ENCODE measurements around the gene TCAIM.

TCAIM gene

GRCh38 chr3:44338010-44338827 lies at the start of gene TCAIM:
Gene TCAIM (plus strand): TSS chr3:44338766. CDS start chr3:44354783, 16,017 bp downstream.
- peak; percentile 97 for FAIRE-seq

GRCh38 chr3:44289882-44290462 lies 48.6 kb upstream of the TCAIM start:
- no peak for FAIRE-seq

More at GRCh38 chr3:44338010-44338827, at the start of gene TCAIM:
- peak; percentile 99 for DNase-seq (ENCODE audit: extremely low spot score, insufficient read length, low read depth)

GRCh38 chr3:44292276-44292675 lies 46.3 kb upstream of the TCAIM start:
- FAIRE-seq (no peak), DNase-seq (ENCODE audit: extremely low spot score, insufficient read length, low read depth) (no peak)

More at GRCh38 chr3:44289882-44290462, 48.6 kb upstream of the TCAIM start:
- no peak for DNase-seq (ENCODE audit: extremely low spot score, insufficient read length, low read depth)

- FAIRE-seq (no peak), DNase-seq (ENCODE audit: extremely low spot score, insufficient read length, low read depth) (no peak)
These were observed 45.6 kb upstream of the TCAIM start for GRCh38 chr3:44292947-44293346.

- no peak for FAIRE-seq
- no peak for DNase-seq (ENCODE audit: extremely low spot score, insufficient read length, low read depth)
These were observed 41.3 kb upstream of the TCAIM start for GRCh38 chr3:44297255-44297654.

- FAIRE-seq (no peak), DNase-seq (ENCODE audit: extremely low spot score, insufficient read length, low read depth) (no peak)
These were observed 36.8 kb upstream of the TCAIM start for GRCh38 chr3:44301746-44302145.

- no peak for FAIRE-seq
These were observed 29.1 kb upstream of the TCAIM start for GRCh38 chr3:44309500-44309899.

GRCh38 chr3:44318891-44319311 lies 19.7 kb upstream of the TCAIM start:
- DNase-seq (ENCODE audit: extremely low spot score, insufficient read length, low read depth) (no peak), FAIRE-seq (no peak)

More at GRCh38 chr3:44309500-44309899, 29.1 kb upstream of the TCAIM start:
- no peak for DNase-seq (ENCODE audit: extremely low spot score, insufficient read length, low read depth)

GRCh38 chr3:44321335-44321734 lies 17.2 kb upstream of the TCAIM start:
- DNase-seq (ENCODE audit: extremely low spot score, insufficient read length, low read depth) (no peak), FAIRE-seq (no peak)

- peak; percentile 78 for FAIRE-seq
- DNase-seq (ENCODE audit: extremely low spot score, insufficient read length, low read depth): no peak
These were observed 15.1 kb upstream of the TCAIM start for GRCh38 chr3:44323341-44323955.

- DNase-seq (ENCODE audit: extremely low spot score, insufficient read length, low read depth): no peak
- no peak for FAIRE-seq
These were observed 14.0 kb upstream of the TCAIM start for GRCh38 chr3:44324584-44324983.

GRCh38 chr3:44326019-44326418 lies 12.5 kb upstream of the TCAIM start:
- FAIRE-seq: no peak
- DNase-seq (ENCODE audit: extremely low spot score, insufficient read length, low read depth): no peak

- no peak for DNase-seq (ENCODE audit: extremely low spot score, insufficient read length, low read depth)
- no peak for FAIRE-seq
These were observed 12.1 kb upstream of the TCAIM start for GRCh38 chr3:44326515-44326914.

GRCh38 chr3:44329946-44330345 lies 8.6 kb upstream of the TCAIM start:
- FAIRE-seq (no peak), DNase-seq (ENCODE audit: extremely low spot score, insufficient read length, low read depth) (no peak)

- FAIRE-seq: no peak
These were observed 8.1 kb upstream of the TCAIM start for GRCh38 chr3:44330444-44330843.

GRCh38 chr3:44334326-44334725 lies 4.2 kb upstream of the TCAIM start:
- no peak for DNase-seq (ENCODE audit: extremely low spot score, insufficient read length, low read depth)
- no peak for FAIRE-seq

More at GRCh38 chr3:44330444-44330843, 8.1 kb upstream of the TCAIM start:
- DNase-seq (ENCODE audit: extremely low spot score, insufficient read length, low read depth): no peak

GRCh38 chr3:44337248-44337785 lies 1.2 kb upstream of the TCAIM start:
- DNase-seq (ENCODE audit: extremely low spot score, insufficient read length, low read depth): no peak
- FAIRE-seq: no peak

GRCh38 chr3:44338828-44339127 lies 212 bp downstream of the TCAIM start:
- FAIRE-seq: no peak
- no peak for DNase-seq (ENCODE audit: extremely low spot score, insufficient read length, low read depth)

GRCh38 chr3:44339181-44340057 lies 853 bp downstream of the TCAIM start:
- FAIRE-seq: no peak
- DNase-seq (ENCODE audit: extremely low spot score, insufficient read length, low read depth): no peak

- FAIRE-seq (no peak), DNase-seq (ENCODE audit: extremely low spot score, insufficient read length, low read depth) (no peak)
These were observed 1.5 kb downstream of the TCAIM start for GRCh38 chr3:44340058-44340395.

Data from GM18507 (cell line).